Trophoblast cell (in vitro differentiated cells and primary cell): Measurements from ENCODE around the gene TIGD4.
A peak's percentile ranks its signal among the peaks of the same experiment; 100 is the strongest.

ENCODE experiments used
- DNase-seq, 2 donors: peaks; one replicate each; pipeline ENCODE4 v3.0.0-alpha.2; 2016
- H2AFZ ChIP-seq: 2 replicates; pipeline ENCODE4 v1.6.1; 2013; ENCODE audit warnings: low read length, moderate library complexity, mild to moderate bottlenecking; ENCODE audit not compliant: insufficient read depth, poor library complexity
- H2AK5ac ChIP-seq: 2 replicates; pipeline ENCODE4 v1.6.1; 2013; ENCODE audit warnings: mild to moderate bottlenecking, low read length
- H2BK120ac ChIP-seq: 2 replicates; pipeline ENCODE4 v1.6.1; 2013; ENCODE audit warnings: low read length, mild to moderate bottlenecking, moderate library complexity; ENCODE audit not compliant: insufficient read depth, poor library complexity
- H2BK12ac ChIP-seq: 2 replicates; pipeline ENCODE4 v1.6.1; 2013; ENCODE audit warnings: mild to moderate bottlenecking, low read length, moderate library complexity
- H2BK5ac ChIP-seq: 2 replicates; pipeline ENCODE4 v1.6.1; 2013; ENCODE audit warnings: low read length, low read depth, moderate library complexity, mild to moderate bottlenecking; ENCODE audit not compliant: poor library complexity
- H3K14ac ChIP-seq: 2 replicates; pipeline ENCODE4 v1.6.1; 2013; ENCODE audit warnings: mild to moderate bottlenecking, low read length
- H3K18ac ChIP-seq: 2 replicates; pipeline ENCODE4 v1.6.1; 2013; ENCODE audit warnings: mild to moderate bottlenecking, low read length
- H3K23ac ChIP-seq: 2 replicates; pipeline ENCODE4 v1.6.1; 2013; ENCODE audit warnings: low read length
- H3K27ac ChIP-seq: 2 replicates; pipeline ENCODE4 v1.5.1; 2013; ENCODE audit warnings: low read depth, mild to moderate bottlenecking, inconsistent platforms, low read length, moderate library complexity
- H3K27me3 ChIP-seq: 2 replicates; pipeline ENCODE4 v1.6.1; 2013; ENCODE audit warnings: inconsistent platforms, mild to moderate bottlenecking, low read length, moderate library complexity; ENCODE audit not compliant: insufficient read depth
- H3K36me3 ChIP-seq, 2 experiments: 1 replicate in 1 of 2; 2 replicates in 1 of 2; pipeline ENCODE4 v1.6.1; 2013; ENCODE audit warnings: low read length in 2 of 2, mild to moderate bottlenecking in 2 of 2, moderate library complexity in 1 of 2; ENCODE audit not compliant: insufficient read depth in 2 of 2, control insufficient read depth in 1 of 2
- H3K4ac ChIP-seq: 2 replicates; pipeline ENCODE4 v1.6.1; 2013; ENCODE audit warnings: low read depth, mild to moderate bottlenecking, low read length, moderate library complexity
- H3K4me1 ChIP-seq, 2 experiments: 1 replicate in 1 of 2; 2 replicates in 1 of 2; pipeline ENCODE4 v1.6.1; 2013; ENCODE audit warnings: low read length in 2 of 2, mild to moderate bottlenecking in 2 of 2, moderate library complexity in 1 of 2; ENCODE audit not compliant: insufficient read depth in 2 of 2, control insufficient read depth in 1 of 2
- H3K4me2 ChIP-seq: 2 replicates; pipeline ENCODE4 v1.6.1; 2013; ENCODE audit warnings: inconsistent platforms, mild to moderate bottlenecking, low read length, moderate library complexity
- H3K4me3 ChIP-seq: 2 replicates; pipeline ENCODE4 v1.5.1; 2013; ENCODE audit warnings: mild to moderate bottlenecking, low read depth, low read length, inconsistent platforms
- H3K79me1 ChIP-seq: one replicate; pipeline ENCODE4 v1.6.1; 2013; ENCODE audit warnings: low read length
- H3K79me2 ChIP-seq: 2 replicates; pipeline ENCODE4 v1.6.1; 2013; ENCODE audit warnings: low read length, mild to moderate bottlenecking; ENCODE audit not compliant: control insufficient read depth, insufficient read depth, poor library complexity
- H3K9ac ChIP-seq: 2 replicates; pipeline ENCODE4 v1.6.1; 2013; ENCODE audit warnings: mild to moderate bottlenecking, low read length
- H3K9me3 ChIP-seq: 2 replicates; pipeline ENCODE4 v1.6.1; 2013; ENCODE audit warnings: low read depth, mild to moderate bottlenecking, control low read depth, inconsistent platforms, low read length; ENCODE audit not compliant: insufficient read depth
- H4K12ac ChIP-seq: 2 replicates; pipeline ENCODE4 v1.6.1; 2013; ENCODE audit warnings: low read depth, mild to moderate bottlenecking, low read length, moderate library complexity
- H4K8ac ChIP-seq: 2 replicates; pipeline ENCODE4 v1.6.1; 2013; ENCODE audit warnings: low read depth, mild to moderate bottlenecking, low read length, moderate library complexity
- H4K91ac ChIP-seq: one replicate; pipeline ENCODE4 v1.6.1; 2013; ENCODE audit warnings: low read depth, mild to moderate bottlenecking, low read length, moderate library complexity
- WGBS: extraction: QIAGEN DNeasy Blood & Tissue Kit; methylation state at CpG from one replicate; pipeline ENCODE4 v1.1.7; 2013; ENCODE audit warnings: missing lambda C conversion rate; ENCODE audit not compliant: insufficient read length, insufficient coverage; ENCODE audit errors: extremely low coverage; 5-methylcytosine and 5-hydroxymethylcytosine counted together

TIGD4 gene

DNA sequence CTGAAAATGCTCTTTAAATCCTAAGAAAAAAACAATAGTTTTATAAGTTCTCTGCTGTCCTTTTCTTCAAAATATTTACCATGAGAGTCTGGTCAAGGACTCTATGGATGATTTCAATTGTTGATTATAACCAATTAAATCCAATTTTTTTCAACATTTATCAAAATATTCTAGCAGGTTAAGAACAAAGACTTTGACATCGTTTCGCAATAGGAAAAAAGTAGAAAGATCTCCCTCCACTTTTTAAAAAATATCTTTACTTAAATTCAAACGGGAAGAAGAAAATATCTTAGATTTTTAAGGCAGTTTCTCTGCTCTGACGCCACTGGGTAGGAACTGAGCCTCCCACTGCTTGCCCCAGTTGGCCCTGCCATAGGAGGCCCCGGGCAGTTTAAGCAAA lies 55.0 kb downstream of the TIGD4 start:
- no peaks in the 10 kb centered on the region for H3K36me3 ChIP-seq

DNA sequence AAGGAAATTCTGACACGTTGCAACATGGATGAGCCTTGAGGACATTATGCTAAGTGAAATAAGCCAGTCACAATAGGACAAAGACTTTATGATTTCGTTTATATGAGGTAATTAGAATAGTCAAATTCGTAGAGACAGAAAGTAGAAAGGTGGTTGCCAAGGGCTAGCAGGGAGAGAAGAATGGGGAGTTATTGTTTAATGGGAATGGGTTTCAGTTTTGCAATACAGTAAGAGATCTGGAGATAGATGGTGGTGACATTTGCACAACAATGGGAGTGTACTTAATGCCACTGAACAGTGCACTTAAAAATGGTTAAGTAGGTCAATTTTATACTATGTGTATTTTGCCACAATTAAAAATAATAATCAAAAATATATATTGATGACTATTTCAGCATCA lies 56.3 kb downstream of the TIGD4 start:
- no peak overlapping the region for H3K18ac ChIP-seq
- no peak overlapping the region for H3K4me3 ChIP-seq
- H3K9me3 ChIP-seq = no peaks in the 10 kb centered on the region
- no peaks in the 10 kb centered on the region for H3K36me3 ChIP-seq
- no peaks in the 10 kb centered on the region for H3K79me1 ChIP-seq
- H3K79me2 ChIP-seq = no peaks in the 10 kb centered on the region
- no peak overlapping the region for H3K14ac ChIP-seq
- H3K9ac ChIP-seq = no peak overlapping the region
- H2BK120ac ChIP-seq = no peak overlapping the region
- no peak overlapping the region for H3K27ac ChIP-seq
- no CpG with 5 or more reads among the region's 3 CpGs for WGBS
- H3K23ac ChIP-seq = no peak overlapping the region
- H4K12ac ChIP-seq = no peak overlapping the region
- no peak overlapping the region for H2BK5ac ChIP-seq
- H2AK5ac ChIP-seq = no peak overlapping the region
- H2AFZ ChIP-seq = no peak overlapping the region
- no peak overlapping the region for H4K91ac ChIP-seq
- H2BK12ac ChIP-seq = no peak overlapping the region
- no peak overlapping the region for H3K4me2 ChIP-seq
- no peaks in the 10 kb centered on the region for H3K27me3 ChIP-seq
- no peaks in the 10 kb centered on the region for H3K4me1 ChIP-seq
- peak in 1 of 2 donors; percentile 9 for DNase-seq
- no peak overlapping the region for H4K8ac ChIP-seq
- no peak overlapping the region for H3K4ac ChIP-seq

More for the DNA sequence above, 55.0 kb downstream of the TIGD4 start:
- Histone ChIP-seq H2BK120ac (no peak overlapping the region), H3K79me1 (no peaks in the 10 kb centered on the region), H3K23ac (no peak overlapping the region), H3K79me2 (no peaks in the 10 kb centered on the region), H3K27ac (no peak overlapping the region), H4K8ac (no peak overlapping the region), H4K12ac (no peak overlapping the region), H3K4me2 (no peak overlapping the region), H3K9me3 (no peaks in the 10 kb centered on the region), H3K4ac (no peak overlapping the region), H3K14ac (no peak overlapping the region), H3K9ac (no peak overlapping the region), H2AFZ (no peak overlapping the region), H2BK12ac (no peak overlapping the region), H3K4me1 (no peaks in the 10 kb centered on the region), H3K4me3 (no peak overlapping the region), H2AK5ac (no peak overlapping the region), H3K27me3 (no peaks in the 10 kb centered on the region), H3K18ac (no peak overlapping the region), H2BK5ac (no peak overlapping the region), H4K91ac (no peak overlapping the region)
- no peak for DNase-seq
- whole genome bisulfite sequencing = no CpG with 5 or more reads among the region's 5 CpGs

GRCh38 chr4:152719801-152720556 lies 59.6 kb downstream of the TIGD4 start:
- no peak overlapping the region for H3K18ac ChIP-seq
- H3K36me3 ChIP-seq = no peaks in the 10 kb centered on the region
- no peak overlapping the region for H3K4me3 ChIP-seq
- no peak overlapping the region for H2BK120ac ChIP-seq
- H3K79me1 ChIP-seq = no peaks in the 10 kb centered on the region
- H4K8ac ChIP-seq = no peak overlapping the region
- no peak overlapping the region for H3K27ac ChIP-seq
- no peaks in the 10 kb centered on the region for H3K27me3 ChIP-seq
- H2BK12ac ChIP-seq = no peak overlapping the region
- H2AFZ ChIP-seq = no peak overlapping the region
- no peak overlapping the region for H3K23ac ChIP-seq
- no peak overlapping the region for H3K4ac ChIP-seq
- no peaks in the 10 kb centered on the region for H3K79me2 ChIP-seq
- no peak overlapping the region for H3K9ac ChIP-seq
- H3K4me2 ChIP-seq = no peak overlapping the region
- no peak overlapping the region for H4K12ac ChIP-seq
- H2AK5ac ChIP-seq = no peak overlapping the region
- peaks cover 1% of the 10 kb centered on the region for H3K9me3 ChIP-seq
- no peak overlapping the region for H4K91ac ChIP-seq
- no CpG with 5 or more reads among the region's 24 CpGs for WGBS
- H3K14ac ChIP-seq = no peak overlapping the region
- H2BK5ac ChIP-seq = no peak overlapping the region
- no peaks in the 10 kb centered on the region for H3K4me1 ChIP-seq
- DNase-seq = no peak
